HG03135 (cell line): Measurements from ENCODE around the gene SKAP1.
"Not testable (repeated sequence)": the region's sequence is repeated elsewhere in the genome, so short reads cannot be mapped to it uniquely, and the experiment has no call there.

Experiments
- ATAC-seq: cut with Tn5 transposase; IDR thresholded peaks from one replicate; pipeline ENCODE4 v1.9.1; 2021; ENCODE audit warnings: mild to moderate bottlenecking, moderate library complexity; ENCODE audit not compliant: unreplicated experiment

SKAP1 gene

GRCh38 chr17:48374650-48375230 lies 55.3 kb downstream of the SKAP1 start:
- ATAC-seq: no peak

GRCh38 chr17:48373883-48374282 lies 56.1 kb downstream of the SKAP1 start:
- ATAC-seq: no peak

GRCh38 chr17:48373130-48373830 lies 56.7 kb downstream of the SKAP1 start:
- ATAC-seq: no peak

- not testable (repeated sequence) for ATAC-seq
Measured at GRCh38 chr17:48368967-48369366, 61.0 kb downstream of the SKAP1 start.

GRCh38 chr17:48368352-48368908 lies 61.6 kb downstream of the SKAP1 start:
- ATAC-seq: no peak

- ATAC-seq: no peak
Measured at GRCh38 chr17:48363161-48363560, 66.9 kb downstream of the SKAP1 start.

- ATAC-seq: not testable (repeated sequence)
Measured at GRCh38 chr17:48360861-48361633, 69.0 kb downstream of the SKAP1 start.

- ATAC-seq: no peak
Measured at GRCh38 chr17:48357779-48358602, 72.0 kb downstream of the SKAP1 start.

DNA sequence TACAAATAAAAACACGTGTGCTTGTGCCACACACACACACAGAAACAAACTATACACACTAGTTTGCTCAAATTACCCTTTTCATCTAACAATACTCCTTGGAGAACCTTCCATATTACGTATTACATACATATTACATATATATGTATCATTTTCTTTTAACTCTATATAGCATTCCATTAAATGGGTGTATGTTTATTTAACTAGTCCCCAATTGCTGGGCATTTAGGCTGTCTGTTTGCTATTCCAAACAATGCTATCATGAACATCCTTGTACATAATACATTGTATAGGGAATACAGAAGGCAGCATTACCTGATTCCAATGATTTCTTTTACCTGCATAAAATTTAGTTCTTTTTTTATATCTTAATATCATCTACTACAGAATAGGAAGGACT lies 73.1 kb downstream of the SKAP1 start:
- no peak for ATAC-seq

GRCh38 chr17:48352630-48353029 lies 77.4 kb downstream of the SKAP1 start:
- no peak for ATAC-seq

GRCh38 chr17:48351911-48352332 lies 78.1 kb downstream of the SKAP1 start:
- ATAC-seq: no peak

DNA sequence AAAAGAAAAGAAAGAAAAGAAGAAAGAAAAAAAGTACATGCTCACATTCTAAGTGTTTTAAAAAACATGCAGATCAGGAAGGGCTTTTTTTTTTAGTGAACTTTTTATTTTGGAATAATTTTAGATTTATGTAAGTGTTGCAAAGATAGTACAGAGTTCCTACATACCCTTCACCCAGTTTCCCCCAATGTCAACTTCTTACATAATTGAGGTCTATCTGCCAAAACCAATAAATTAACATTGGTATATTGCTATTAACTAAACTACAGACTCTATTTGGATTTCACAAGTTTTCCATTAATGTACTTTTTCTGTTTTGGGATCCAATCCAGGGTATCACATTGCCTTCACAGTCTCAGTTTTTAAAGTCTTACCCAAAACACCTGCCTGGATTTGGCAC lies 81.7 kb downstream of the SKAP1 start:
- ATAC-seq: no peak

GRCh38 chr17:48347177-48347576 lies 82.8 kb downstream of the SKAP1 start:
- ATAC-seq: no peak

GRCh38 chr17:48344251-48344650 lies 85.8 kb downstream of the SKAP1 start:
- no peak for ATAC-seq

DNA sequence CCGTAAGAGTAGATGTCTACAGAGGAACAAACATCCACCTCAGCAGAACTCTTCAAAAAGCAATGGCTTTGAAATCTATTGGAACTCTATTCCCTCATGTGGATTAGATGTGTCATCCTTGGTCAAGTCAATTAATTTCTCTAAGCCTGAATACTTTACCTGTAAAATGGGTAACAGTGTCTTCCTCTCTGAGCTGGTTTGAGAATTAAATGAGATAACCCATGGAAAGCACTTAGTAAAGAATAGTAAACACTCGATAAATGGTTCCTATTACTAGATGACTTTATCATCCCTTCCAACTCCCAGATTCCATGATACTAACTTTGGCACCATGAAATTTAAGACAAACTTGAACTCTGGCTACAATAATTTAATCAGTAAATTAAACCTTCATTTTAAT lies 89.1 kb downstream of the SKAP1 start:
- ATAC-seq: no peak

DNA sequence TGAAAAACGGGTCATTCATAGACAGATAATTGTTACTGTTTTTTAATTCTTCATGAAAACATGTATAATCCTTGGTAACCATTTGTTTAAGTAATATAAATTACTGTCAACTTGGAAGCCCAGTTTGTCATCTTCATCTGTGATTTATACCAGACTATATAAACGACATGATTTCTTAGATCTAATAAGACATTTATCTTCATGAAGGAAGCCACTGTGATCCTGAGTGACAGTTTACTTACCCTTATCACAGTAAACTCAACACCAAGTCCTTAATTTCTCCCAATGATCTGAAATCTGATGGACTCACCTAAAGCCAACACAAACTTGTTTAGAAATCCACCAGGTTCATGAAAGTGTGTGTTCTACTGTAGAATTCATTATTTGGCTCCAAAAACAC lies 91.3 kb downstream of the SKAP1 start:
- no peak for ATAC-seq

DNA sequence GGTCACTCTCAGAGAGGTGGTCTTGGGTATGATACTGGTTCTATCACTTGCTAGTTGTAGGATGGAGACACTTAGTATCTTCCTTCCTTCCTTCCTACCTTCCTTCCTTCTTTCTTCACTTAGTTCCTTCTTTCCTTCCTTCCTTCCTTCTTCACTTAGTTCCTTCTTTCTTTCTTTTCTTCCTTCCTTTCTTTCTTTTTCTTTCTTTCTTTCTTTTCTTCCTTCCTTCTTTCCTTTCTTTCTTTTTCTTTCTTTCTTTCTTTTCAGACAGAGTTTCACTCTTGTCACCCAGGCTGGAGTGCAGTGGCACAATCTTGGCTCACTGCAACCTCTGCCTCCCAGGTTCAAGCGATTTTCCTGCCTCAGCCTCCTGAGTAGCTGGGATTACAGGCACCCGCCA lies 92.1 kb downstream of the SKAP1 start:
- ATAC-seq: not testable (repeated sequence)

- ATAC-seq: no peak
Measured at GRCh38 chr17:48336986-48337385, 93.0 kb downstream of the SKAP1 start.

- no peak for ATAC-seq
Measured at GRCh38 chr17:48335858-48336500, 94.0 kb downstream of the SKAP1 start.

DNA sequence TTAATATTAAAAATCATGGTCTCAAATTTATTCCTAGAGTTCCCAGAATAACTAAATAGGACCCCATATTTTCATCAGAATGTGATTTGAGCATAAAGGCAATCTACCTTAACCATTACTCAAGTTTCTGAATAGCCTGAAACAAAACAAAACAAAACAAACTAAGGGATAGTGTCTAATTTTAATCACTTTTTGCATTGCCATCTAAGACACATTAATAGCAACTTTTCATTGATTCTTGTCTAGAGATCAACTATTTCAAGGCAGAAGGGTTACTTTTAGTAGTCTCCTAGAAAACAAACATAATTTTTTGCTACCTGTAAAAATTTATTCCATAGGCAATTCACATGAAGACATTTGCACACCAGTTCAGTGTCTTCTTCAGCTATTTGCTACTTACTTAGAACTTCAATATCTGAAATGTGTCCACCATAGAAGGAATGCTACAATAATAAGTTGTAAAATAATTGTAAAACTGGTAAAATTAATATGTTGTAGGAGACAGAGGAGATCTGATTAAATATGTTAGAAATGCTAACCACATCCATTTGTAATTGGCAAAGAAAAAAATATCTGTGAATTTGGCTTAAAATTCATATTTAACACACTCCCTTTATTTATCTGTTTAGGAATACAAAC lies 94.7 kb downstream of the SKAP1 start:
- ATAC-seq: no peak
